PFSK-1 (cell line): ENCODE data around the gene FBLN1.

ENCODE experiments used
- FOXP2 ChIP-seq: optimal IDR thresholded peaks from 2 replicates; pipeline ENCODE3; 2011; ENCODE audit warnings: borderline replicate concordance, control low read depth, inconsistent platforms; ENCODE audit not compliant: insufficient read depth; ENCODE audit errors: extremely low read length, extremely low read depth
- POLR2AphosphoS5 ChIP-seq: IDR thresholded peaks from 2 replicates; pipeline ENCODE4 v1.6.1; 2012; ENCODE audit warnings: low read depth, mild to moderate bottlenecking, control low read depth, low read length, moderate library complexity
- REST ChIP-seq, 2 experiments: IDR thresholded peaks; 2 replicates each; pipeline versions ENCODE4 v1.6.1 to v1.8.0; 2011 to 2012; ENCODE audit warnings: low read depth in 2 of 2, low read length in 2 of 2, control low read depth in 1 of 2, inconsistent platforms in 1 of 2, mild to moderate bottlenecking in 1 of 2, moderate library complexity in 1 of 2; ENCODE audit not compliant: insufficient read depth in 1 of 2
- SIN3A ChIP-seq: IDR thresholded peaks from 2 replicates; pipeline ENCODE4 v1.6.1; 2012; ENCODE audit warnings: mild to moderate bottlenecking, low read length, moderate library complexity, borderline replicate concordance; ENCODE audit not compliant: insufficient read depth
- TAF1 ChIP-seq: IDR thresholded peaks from 2 replicates; pipeline ENCODE4 v1.6.1; 2012; ENCODE audit warnings: low read length, control low read depth, borderline replicate concordance; ENCODE audit not compliant: insufficient read depth

FBLN1 gene

GRCh38 chr22:45584621-45585436, 82.1 kb downstream of the FBLN1 start:
- TF ChIP-seq SIN3A (no peak), POLR2AphosphoS5 (no peak), TAF1 (no peak)

GRCh38 chr22:45585437-45585755, 82.7 kb downstream of the FBLN1 start:
- TF ChIP-seq SIN3A (no peak), REST (IDR thresholded peaks at IDR 0.05; ENCODE audit: insufficient read depth in 1 of 2, low read depth in 2 of 2, low read length in 2 of 2) (no peak), TAF1 (no peak), FOXP2 (no peak), POLR2AphosphoS5 (no peak)

GRCh38 chr22:45585946-45586540, 83.4 kb downstream of the FBLN1 start:
- TF ChIP-seq FOXP2 = no peak
- no peak for TF ChIP-seq TAF1
- no peak for TF ChIP-seq POLR2AphosphoS5
- no peak for TF ChIP-seq SIN3A
- no peak for TF ChIP-seq REST (IDR thresholded peaks at IDR 0.05; ENCODE audit: insufficient read depth in 1 of 2, low read depth in 2 of 2, low read length in 2 of 2)

- TF ChIP-seq POLR2AphosphoS5 = no peak
Measured at GRCh38 chr22:45586651-45587405, 84.1 kb downstream of the FBLN1 start.

- TF ChIP-seq POLR2AphosphoS5 (no peak), REST (IDR thresholded peaks at IDR 0.05; ENCODE audit: insufficient read depth in 1 of 2, low read depth in 2 of 2, low read length in 2 of 2) (no peak), FOXP2 (no peak), TAF1 (no peak), SIN3A (no peak)
Measured at GRCh38 chr22:45587638-45588505, 85.2 kb downstream of the FBLN1 start.
